Smooth muscle cell (in vitro differentiated cells): ENCODE measurements around the gene A4GALT. TPM values are rescaled to one million over a fixed set of nuclear protein-coding genes. Genes with fewer than 3 reads are reported as not detected.

Source experiments
- DNase-seq: peaks from one replicate; lab custom pipeline; 2025; ENCODE audit not compliant: unreplicated experiment; lab: John Stamatoyannopoulos, UW
- H2AFZ ChIP-seq: fragments of 200-600 bp; sonication (generic); 2 replicates; pipeline ENCODE4 v1.6.0; 2016; ENCODE audit warnings: antibody characterized with exemption, low read depth, mild to moderate bottlenecking
- H3F3A ChIP-seq: fragments of 200-600 bp; sonication (generic); 2 replicates; pipeline ENCODE4 v1.6.0; 2017; ENCODE audit warnings: antibody characterized with exemption, low read depth
- H3K27ac ChIP-seq: fragments of 200-600 bp; sonication (generic); 2 replicates; pipeline ENCODE4 v1.5.1; 2016; ENCODE audit warnings: low read depth, mild to moderate bottlenecking
- H3K27me3 ChIP-seq: fragments of 200-600 bp; sonication (generic); 2 replicates; pipeline ENCODE4 v1.6.1; 2016; ENCODE audit warnings: low read depth, mild to moderate bottlenecking
- H3K36me3 ChIP-seq: fragments of 200-600 bp; sonication (generic); 2 replicates; pipeline ENCODE4 v1.5.1; 2016; ENCODE audit warnings: low read depth
- H3K4me1 ChIP-seq: fragments of 200-600 bp; sonication (generic); 2 replicates; pipeline ENCODE4 v1.5.1; 2016; ENCODE audit warnings: low read depth
- H3K4me2 ChIP-seq: fragments of 200-600 bp; sonication (generic); 2 replicates; pipeline ENCODE4 v1.6.0; 2016; ENCODE audit warnings: mild to moderate bottlenecking
- H3K4me3 ChIP-seq: fragments of 200-600 bp; sonication (generic); 2 replicates; pipeline ENCODE4 v1.5.1; 2016; ENCODE audit warnings: mild to moderate bottlenecking
- H3K79me2 ChIP-seq: fragments of 200-600 bp; sonication (generic); 2 replicates; pipeline ENCODE4 v1.6.0; 2016; ENCODE audit warnings: low read depth, mild to moderate bottlenecking
- H3K9ac ChIP-seq: fragments of 200-600 bp; sonication (generic); 2 replicates; pipeline ENCODE4 v1.6.0; 2016; ENCODE audit warnings: low read depth
- H3K9me3 ChIP-seq: fragments of 200-600 bp; sonication (generic); replicated peaks from 2 replicates; pipeline ENCODE4 v1.5.1; 2016; ENCODE audit warnings: low read depth
- H4K20me1 ChIP-seq: fragments of 200-600 bp; sonication (generic); 2 replicates; pipeline ENCODE4 v1.6.0; 2016; ENCODE audit warnings: low read depth
- WGBS: methylation state at CpG from one replicate; pipeline ENCODE4 v1.1.7; 2016; ENCODE audit warnings: low lambda C conversion rate; 5-methylcytosine and 5-hydroxymethylcytosine counted together
- polyA plus RNA-seq: library from polyadenylated mRNA; unstranded; fragments of >200 nt; fragmentation: Nextera tagmentation; extraction: Ambion mirVana; gene quantifications from 2 replicates; pipeline ENCODE4 v1.2.1, GENCODE V29; 2016
- total RNA-seq: library from RNA; depleted of rRNA; stranded (reverse); fragments of >200 nt; gene quantifications from 2 replicates; pipeline ENCODE4 v1.2.3, GENCODE V29; 2014
- TF ChIP-seq, protein P1 (sequence below): fragments of 200-600 bp; sonication (generic); IDR thresholded peaks from 2 replicates; pipeline ENCODE4 v1.5.1; 2017; ENCODE audit warnings: borderline replicate concordance, mild to moderate bottlenecking, antibody characterized with exemption; ENCODE audit not compliant: insufficient read depth, poor library complexity, severe bottlenecking

The A4GALT gene
- total and polyA plus RNA-seq, 2 experiments from 2014 or later = 0.99 to 1.6 TPM

- Histone ChIP-seq H3K9me3 (no peaks in the 10 kb centered on the region), H3K79me2 (no peaks in the 10 kb centered on the region), H4K20me1 (no peaks in the 10 kb centered on the region), H3K4me2 (no peak overlapping the region), H3K27me3 (no peaks in the 10 kb centered on the region), H3K9ac (no peak overlapping the region), H3F3A (no peaks in the 10 kb centered on the region), H3K36me3 (no peaks in the 10 kb centered on the region), H3K27ac (no peak overlapping the region), H3K4me3 (no peak overlapping the region), H3K4me1 (no peaks in the 10 kb centered on the region), H2AFZ (no peak overlapping the region)
- DNase-seq = no peak
- TF ChIP-seq, protein P1, sequence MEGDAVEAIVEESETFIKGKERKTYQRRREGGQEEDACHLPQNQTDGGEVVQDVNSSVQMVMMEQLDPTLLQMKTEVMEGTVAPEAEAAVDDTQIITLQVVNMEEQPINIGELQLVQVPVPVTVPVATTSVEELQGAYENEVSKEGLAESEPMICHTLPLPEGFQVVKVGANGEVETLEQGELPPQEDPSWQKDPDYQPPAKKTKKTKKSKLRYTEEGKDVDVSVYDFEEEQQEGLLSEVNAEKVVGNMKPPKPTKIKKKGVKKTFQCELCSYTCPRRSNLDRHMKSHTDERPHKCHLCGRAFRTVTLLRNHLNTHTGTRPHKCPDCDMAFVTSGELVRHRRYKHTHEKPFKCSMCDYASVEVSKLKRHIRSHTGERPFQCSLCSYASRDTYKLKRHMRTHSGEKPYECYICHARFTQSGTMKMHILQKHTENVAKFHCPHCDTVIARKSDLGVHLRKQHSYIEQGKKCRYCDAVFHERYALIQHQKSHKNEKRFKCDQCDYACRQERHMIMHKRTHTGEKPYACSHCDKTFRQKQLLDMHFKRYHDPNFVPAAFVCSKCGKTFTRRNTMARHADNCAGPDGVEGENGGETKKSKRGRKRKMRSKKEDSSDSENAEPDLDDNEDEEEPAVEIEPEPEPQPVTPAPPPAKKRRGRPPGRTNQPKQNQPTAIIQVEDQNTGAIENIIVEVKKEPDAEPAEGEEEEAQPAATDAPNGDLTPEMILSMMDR = no peak
- 83% methylated on average over 2 of the region's 2 CpGs for WGBS
Measured at GRCh38 chr22:42707496-42707895, 13.2 kb downstream of the A4GALT start.

GRCh38 chr22:42704896-42705295, 15.8 kb downstream of the A4GALT start:
- H2AFZ ChIP-seq = no peak overlapping the region
- H4K20me1 ChIP-seq = no peaks in the 10 kb centered on the region
- no peaks in the 10 kb centered on the region for H3K27me3 ChIP-seq
- no peak overlapping the region for H3K4me3 ChIP-seq
- DNase-seq = no peak
- H3K79me2 ChIP-seq = no peaks in the 10 kb centered on the region
- TF ChIP-seq, protein P1 = no peak
- no peaks in the 10 kb centered on the region for H3F3A ChIP-seq
- H3K36me3 ChIP-seq = no peaks in the 10 kb centered on the region
- H3K4me2 ChIP-seq = no peak overlapping the region
- no peak overlapping the region for H3K27ac ChIP-seq
- H3K9me3 ChIP-seq = no peaks in the 10 kb centered on the region
- 91% methylated on average over 4 of the region's 4 CpGs for WGBS
- H3K4me1 ChIP-seq = no peaks in the 10 kb centered on the region
- H3K9ac ChIP-seq = no peak overlapping the region

- Histone ChIP-seq H3K27ac (no peak overlapping the region), H3K4me1 (no peaks in the 10 kb centered on the region), H2AFZ (no peak overlapping the region), H3K9me3 (no peaks in the 10 kb centered on the region), H3K36me3 (no peaks in the 10 kb centered on the region), H3K27me3 (no peaks in the 10 kb centered on the region), H3K79me2 (no peaks in the 10 kb centered on the region), H3K4me3 (no peak overlapping the region), H3K9ac (no peak overlapping the region), H4K20me1 (no peaks in the 10 kb centered on the region), H3K4me2 (no peak overlapping the region), H3F3A (no peaks in the 10 kb centered on the region)
- TF ChIP-seq, protein P1 = no peak
- 94% methylated on average over 13 of the region's 13 CpGs for WGBS
- DNase-seq = no peak
Measured at GRCh38 chr22:42702675-42703074, 18.0 kb downstream of the A4GALT start.

- WGBS = 83% methylated on average over 8 of the region's 8 CpGs
Measured at GRCh38 chr22:42701694-42702093, 19.0 kb downstream of the A4GALT start.

More at GRCh38 chr22:42701694-42702093, 19.0 kb downstream of the A4GALT start:
- no peak overlapping the region for H3K9ac ChIP-seq
- no peak for DNase-seq
- no peaks in the 10 kb centered on the region for H4K20me1 ChIP-seq
- H3K9me3 ChIP-seq = no peaks in the 10 kb centered on the region
- TF ChIP-seq, protein P1 = no peak
- no peaks in the 10 kb centered on the region for H3K79me2 ChIP-seq
- H3K27me3 ChIP-seq = no peaks in the 10 kb centered on the region
- no peaks in the 10 kb centered on the region for H3K36me3 ChIP-seq
- H3F3A ChIP-seq = no peaks in the 10 kb centered on the region
- no peak overlapping the region for H3K4me2 ChIP-seq
- H3K4me3 ChIP-seq = no peak overlapping the region
- no peaks in the 10 kb centered on the region for H3K4me1 ChIP-seq
- H3K27ac ChIP-seq = no peak overlapping the region
- no peak overlapping the region for H2AFZ ChIP-seq
